Measurements from ENCODE around the gene BCL2L15.
"Not testable (repeated sequence)": the region's sequence is repeated elsewhere in the genome, so short reads cannot be mapped to it uniquely, and the experiment has no call there.

Gene BCL2L15

DNA sequence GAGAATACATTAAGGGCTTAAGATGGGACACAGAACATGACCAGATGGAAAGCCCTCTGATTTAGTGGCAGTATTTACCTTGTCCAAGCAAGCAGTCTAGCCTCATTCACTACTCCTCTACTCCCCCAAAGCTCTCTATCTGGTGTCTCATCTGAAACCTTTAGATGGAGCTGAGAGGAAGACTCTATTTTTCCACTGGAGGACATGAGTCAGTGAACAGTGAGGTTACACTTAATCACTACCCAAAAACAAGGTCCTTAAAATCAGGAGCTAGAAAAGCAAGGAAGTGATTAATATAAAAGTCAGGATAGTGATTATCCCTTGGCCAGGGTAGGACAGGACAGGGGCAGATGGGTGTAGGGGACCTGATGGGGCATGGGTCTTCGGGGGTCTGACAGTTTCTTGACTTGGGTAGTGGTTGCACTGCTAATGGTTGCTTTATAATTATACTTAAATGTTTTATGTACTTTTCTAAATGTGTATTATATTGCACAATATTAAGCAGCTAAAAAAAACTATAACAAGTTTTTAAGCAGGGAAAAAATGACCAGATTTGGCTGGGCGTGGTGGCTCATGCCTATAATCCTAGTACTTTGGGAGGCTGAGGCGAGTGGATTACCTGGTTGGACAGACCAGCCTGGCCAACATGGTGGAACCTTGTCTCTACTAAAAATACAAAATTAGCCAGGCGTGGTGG lies 18.8 kb downstream of the BCL2L15 start:
- peak; percentile 66 for DNase-seq

DNA sequence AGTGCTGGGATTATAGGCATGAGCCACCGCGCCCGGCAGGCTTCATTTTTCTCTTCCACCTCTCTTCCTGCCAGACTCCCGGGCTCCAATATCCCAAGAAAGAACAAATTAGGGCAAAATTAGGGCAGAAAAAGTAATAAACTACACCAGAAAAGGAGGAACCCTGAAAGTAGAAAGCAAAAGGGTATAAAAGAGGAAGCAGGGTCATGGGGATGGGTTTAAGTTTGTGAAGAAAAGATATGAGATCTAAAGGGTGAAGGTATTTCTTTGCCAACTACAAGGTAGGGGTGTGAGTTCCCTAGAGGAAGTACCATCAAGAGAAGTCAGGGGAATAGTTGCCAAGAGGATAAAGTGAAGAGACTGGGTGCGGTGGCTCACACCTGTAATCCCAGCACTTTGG lies 25.7 kb downstream of the BCL2L15 start:
- DNase-seq = no peak

GRCh38 chr1:113860891-113861290 lies 26.5 kb downstream of the BCL2L15 start:
- DNase-seq = no peak

- no peak for DNase-seq
These were observed 27.8 kb downstream of the BCL2L15 start for GRCh38 chr1:113859478-113860175.

- no peak for DNase-seq
These were observed 28.4 kb downstream of the BCL2L15 start for GRCh38 chr1:113858982-113859381.

DNA sequence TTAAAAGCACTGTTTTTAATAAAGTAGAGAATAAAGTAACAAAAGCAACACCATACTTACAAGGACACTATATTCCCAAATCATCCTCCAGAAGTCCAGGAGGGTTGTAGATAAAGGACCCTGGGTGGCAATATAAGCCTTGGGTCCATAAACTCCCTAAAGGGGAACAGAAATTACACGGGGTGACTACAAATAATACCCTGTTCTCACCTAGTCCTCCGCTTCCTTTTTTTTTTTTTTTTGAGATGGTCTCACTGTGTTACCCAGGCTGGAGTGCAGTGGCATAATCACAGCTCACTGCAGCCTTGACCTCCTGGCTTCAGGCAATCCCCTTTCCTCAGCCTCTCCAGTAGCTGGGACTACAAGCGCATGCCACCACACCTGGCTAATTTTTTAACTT lies 29.0 kb downstream of the BCL2L15 start:
- DNase-seq = no peak

- no peak for DNase-seq
These were observed 29.6 kb downstream of the BCL2L15 start for GRCh38 chr1:113857776-113858175.

GRCh38 chr1:113856401-113856790 lies 31.0 kb downstream of the BCL2L15 start:
- DNase-seq = no peak

DNA sequence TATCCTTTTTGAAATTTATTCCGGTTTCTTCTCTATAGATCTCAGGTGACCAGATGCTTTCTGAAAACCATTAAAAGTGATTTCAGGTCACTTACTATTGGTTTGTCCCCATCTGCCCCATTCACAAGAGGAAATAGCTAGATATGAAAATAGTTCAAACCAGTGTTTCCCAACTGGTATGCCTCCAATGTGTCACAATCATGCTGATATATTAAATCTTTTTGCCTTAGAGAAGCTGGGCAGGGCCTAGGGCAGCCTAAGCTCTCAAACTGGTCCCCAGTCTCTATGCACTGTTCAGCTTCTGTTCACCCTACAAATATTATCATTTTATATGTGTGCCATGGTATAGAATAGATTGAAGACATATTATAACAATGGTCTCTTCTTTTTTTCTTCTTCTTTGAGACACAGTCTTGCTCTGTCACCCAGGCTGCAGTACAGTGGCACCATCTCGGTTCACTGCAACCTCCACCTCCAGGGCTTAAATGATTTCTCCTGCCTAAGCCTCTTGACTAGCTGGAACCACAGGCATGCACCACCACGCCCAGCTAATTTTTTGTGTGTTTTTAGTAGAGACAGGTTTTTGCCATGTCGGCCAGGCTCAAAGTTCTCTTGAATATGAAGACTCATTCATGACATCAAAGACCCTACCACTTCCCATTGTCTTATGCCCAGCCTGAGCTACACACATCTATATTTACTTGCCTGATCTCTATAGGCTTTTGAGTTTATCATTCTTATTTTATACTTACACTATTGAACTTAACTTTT lies 31.6 kb downstream of the BCL2L15 start:
- DNase-seq = no peak

DNA sequence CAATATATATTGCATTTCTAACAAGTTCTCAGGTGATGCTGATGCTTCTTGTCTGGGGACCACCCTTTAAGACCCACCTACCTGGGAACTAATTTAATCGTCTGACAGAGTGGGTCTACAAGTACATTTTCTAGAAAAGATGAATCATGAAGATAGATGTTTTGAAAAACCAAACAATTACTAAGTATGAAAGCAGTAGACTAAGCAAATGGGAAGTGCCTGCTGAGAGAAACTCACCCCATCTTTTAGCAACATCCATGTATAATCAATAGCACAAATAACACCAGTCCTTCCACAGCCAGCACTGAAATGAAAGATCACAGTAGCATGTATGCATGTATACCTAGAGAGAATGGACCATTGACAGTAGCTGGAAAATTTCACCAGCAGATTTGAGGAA lies 33.1 kb downstream of the BCL2L15 start:
- no peak for DNase-seq

DNA sequence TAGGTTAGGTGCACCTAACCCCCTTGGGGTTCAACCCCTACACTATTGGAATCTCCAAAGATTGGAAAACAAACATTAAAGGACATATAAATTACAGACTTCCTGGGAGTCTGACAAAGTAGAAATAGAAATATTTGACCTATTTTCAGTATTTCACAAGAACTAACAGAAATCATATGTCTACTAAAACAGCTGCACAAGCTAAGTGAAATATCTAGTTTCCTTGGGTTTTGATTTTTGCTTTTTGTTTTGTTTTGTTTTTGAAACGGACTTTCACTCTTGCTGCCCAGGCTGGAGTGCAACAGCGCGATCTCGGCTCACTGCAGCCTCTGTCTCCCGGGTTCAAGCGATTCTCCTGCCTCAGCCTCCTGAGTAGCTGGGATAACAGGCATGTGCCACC lies 34.7 kb downstream of the BCL2L15 start:
- not testable (repeated sequence) for DNase-seq

- DNase-seq = no peak
These were observed 37.1 kb downstream of the BCL2L15 start for GRCh38 chr1:113850127-113850796.

DNA sequence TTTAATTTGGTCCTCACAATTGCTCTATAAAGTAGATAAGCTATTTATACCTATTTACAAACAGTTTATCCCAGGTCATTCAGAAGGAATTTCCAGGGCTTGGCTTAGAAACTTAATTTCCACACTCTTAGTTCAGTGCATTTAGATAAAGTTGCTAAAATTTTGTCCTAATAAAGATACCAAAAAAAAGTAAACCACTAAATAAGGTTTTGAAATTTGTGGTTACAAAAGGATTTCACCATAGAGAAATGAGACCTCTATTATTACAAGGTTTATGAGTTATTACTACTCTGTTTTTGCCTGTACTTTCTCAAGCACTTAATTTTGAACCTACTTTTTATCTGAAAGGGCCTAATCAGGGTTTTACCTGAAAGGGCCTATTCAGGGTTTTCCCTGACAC lies 38.3 kb downstream of the BCL2L15 start:
- no peak for DNase-seq

GRCh38 chr1:113846391-113847035 lies 40.9 kb downstream of the BCL2L15 start:
- DNase-seq = no peak

GRCh38 chr1:113836534-113836933 lies 50.8 kb downstream of the BCL2L15 start:
- DNase-seq = no peak

DNA sequence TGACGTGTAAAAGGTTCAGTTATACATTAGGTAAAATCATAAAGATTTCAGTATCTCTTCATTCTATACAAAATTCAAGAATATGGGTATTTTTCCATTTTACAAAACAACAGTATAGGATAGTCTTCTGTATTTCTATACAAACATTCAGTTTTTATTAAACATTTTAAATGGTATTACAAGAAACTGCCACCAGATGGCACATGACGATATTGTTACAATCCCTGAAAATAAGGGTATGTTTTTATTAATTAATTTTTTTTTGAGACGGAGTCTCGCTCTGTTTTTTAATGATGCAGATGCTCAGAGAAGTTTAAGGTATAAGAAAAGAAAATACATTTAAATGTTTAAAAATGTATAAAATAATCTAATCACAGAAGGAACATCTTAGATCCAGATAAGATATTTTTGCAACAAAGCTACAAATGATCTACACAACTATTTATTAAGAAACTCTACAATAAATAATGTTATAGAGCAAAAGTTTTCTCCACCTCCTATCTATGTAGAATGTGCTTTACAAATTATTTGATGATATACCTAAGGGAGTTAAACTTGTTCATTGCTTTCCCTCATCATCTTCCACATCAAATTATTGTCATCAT lies 51.6 kb downstream of the BCL2L15 start:
- no peak for DNase-seq

- no peak for DNase-seq
These were observed 52.7 kb downstream of the BCL2L15 start for GRCh38 chr1:113834716-113835115.

All from activated CD8-positive, alpha-beta memory T cell treated with anti-CD3 and anti-CD28 coated beads for 24 hours (primary cell).